ENCODE data around the gene FAM177B. TPM values are rescaled to one million over a fixed set of nuclear protein-coding genes. Genes with fewer than 3 reads are reported as not detected.

FAM177B gene
- not detected in 5 replicates for total RNA-seq (2022; extraction: Qiagen RNA extraction)

GRCh38 chr1:222736972-222737371 is at the start of gene FAM177B:
Gene FAM177B, plus strand, starts transcription at chr1:222737202. Its CDS starts 9,344 bp downstream, at chr1:222746546.

GRCh38 chr1:222712253-222713090 is 24.5 kb upstream of the FAM177B start, which contains the start of the genes AIDA and BROX:
Gene AIDA, minus strand, starts transcription at chr1:222712491. Its CDS starts 174 bp downstream, at chr1:222712317.
Gene BROX, plus strand, starts transcription at chr1:222712564. Its CDS starts 3,136 bp downstream, at chr1:222715700.

Other genes starting within 250 kb of the FAM177B start
- 9.2 to 12.0 TPM (median 10.2 TPM) in 5 replicates for gene HHIPL2, start 189.1 kb upstream of the FAM177B start, total RNA-seq (2022; extraction: Qiagen RNA extraction)
- 8.2 to 10.1 TPM (median 8.7 TPM) in 5 replicates for gene TAF1A, start 147.3 kb upstream of the FAM177B start, total RNA-seq (2022; extraction: Qiagen RNA extraction)
- 17.2 to 25.9 TPM (median 24.6 TPM) in 5 replicates for gene MIA3, start 119.1 kb upstream of the FAM177B start, total RNA-seq (2022; extraction: Qiagen RNA extraction)
- 65.7 to 80.6 TPM (median 70.9 TPM) in 5 replicates for gene AIDA, start 24.7 kb upstream of the FAM177B start, total RNA-seq (2022; extraction: Qiagen RNA extraction)
- gene BROX, start 24.6 kb upstream of the FAM177B start, total RNA-seq (2022; extraction: Qiagen RNA extraction) = 19.1 to 28.1 TPM (median 24.1 TPM) in 5 replicates
- gene DISP1, start 77.8 kb downstream of the FAM177B start, total RNA-seq (2022; extraction: Qiagen RNA extraction) = 1.5 to 2.3 TPM (median 2.1 TPM) in 5 replicates

Measured in A549 treated with dexamethasone at 1 μM for 4 hours (cell line).